ENCODE measurements around the gene KRTAP5-4. TPM values are rescaled to one million over a fixed set of nuclear protein-coding genes. Genes with fewer than 3 reads are reported as not detected.

The KRTAP5-4 gene
- total RNA-seq, 1 donor from 2014 or later: not detected

GRCh38 chr11:1639666-1640065, 17.7 kb upstream of the KRTAP5-4 start:
- Mint-ChIP-seq H3K27ac (ENCODE audit: unreplicated experiment) (no peak overlapping the region), H3K27me3 (ENCODE audit: unreplicated experiment) (no peaks in the 10 kb centered on the region), H3K36me3 (ENCODE audit: unreplicated experiment) (no peaks in the 10 kb centered on the region), H3K4me3 (ENCODE audit: unreplicated experiment) (no peak overlapping the region), H3K4me1 (ENCODE audit: low read depth, unreplicated experiment) (no peaks in the 10 kb centered on the region), H3K9me3 (ENCODE audit: unreplicated experiment) (no peaks in the 10 kb centered on the region)
- TF ChIP-seq CTCF (IDR thresholded peaks at IDR 0.05; ENCODE audit: partially characterized antibody, unreplicated experiment): no peak
- DNase-seq: no peak

- H3K4me1 Mint-ChIP-seq (ENCODE audit: low read depth, unreplicated experiment): no peaks in the 10 kb centered on the region
- H3K27ac Mint-ChIP-seq (ENCODE audit: unreplicated experiment): no peak overlapping the region
- no peak for TF ChIP-seq CTCF (IDR thresholded peaks at IDR 0.05; ENCODE audit: partially characterized antibody, unreplicated experiment)
- H3K27me3 Mint-ChIP-seq (ENCODE audit: unreplicated experiment): no peaks in the 10 kb centered on the region
- H3K9me3 Mint-ChIP-seq (ENCODE audit: unreplicated experiment): no peaks in the 10 kb centered on the region
- no peak overlapping the region for H3K4me3 Mint-ChIP-seq (ENCODE audit: unreplicated experiment)
- no peak for DNase-seq
- H3K36me3 Mint-ChIP-seq (ENCODE audit: unreplicated experiment): no peaks in the 10 kb centered on the region
Measured at GRCh38 chr11:1639102-1639620, 17.2 kb upstream of the KRTAP5-4 start.

- H3K36me3 Mint-ChIP-seq (ENCODE audit: unreplicated experiment): no peaks in the 10 kb centered on the region
- H3K27ac Mint-ChIP-seq (ENCODE audit: unreplicated experiment): no peak overlapping the region
- no peaks in the 10 kb centered on the region for H3K9me3 Mint-ChIP-seq (ENCODE audit: unreplicated experiment)
- H3K4me3 Mint-ChIP-seq (ENCODE audit: unreplicated experiment): no peak overlapping the region
- H3K4me1 Mint-ChIP-seq (ENCODE audit: low read depth, unreplicated experiment): no peaks in the 10 kb centered on the region
- no peak for DNase-seq
- TF ChIP-seq CTCF (IDR thresholded peaks at IDR 0.05; ENCODE audit: partially characterized antibody, unreplicated experiment): no peak
- H3K27me3 Mint-ChIP-seq (ENCODE audit: unreplicated experiment): no peaks in the 10 kb centered on the region
Measured at GRCh38 chr11:1638344-1638743, 16.4 kb upstream of the KRTAP5-4 start.

- no peaks in the 10 kb centered on the region for H3K36me3 Mint-ChIP-seq (ENCODE audit: unreplicated experiment)
- TF ChIP-seq CTCF (IDR thresholded peaks at IDR 0.05; ENCODE audit: partially characterized antibody, unreplicated experiment): no peak
- no peaks in the 10 kb centered on the region for H3K4me1 Mint-ChIP-seq (ENCODE audit: low read depth, unreplicated experiment)
- no peaks in the 10 kb centered on the region for H3K9me3 Mint-ChIP-seq (ENCODE audit: unreplicated experiment)
- no peaks in the 10 kb centered on the region for H3K27me3 Mint-ChIP-seq (ENCODE audit: unreplicated experiment)
- H3K4me3 Mint-ChIP-seq (ENCODE audit: unreplicated experiment): no peak overlapping the region
- DNase-seq: no peak
- no peak overlapping the region for H3K27ac Mint-ChIP-seq (ENCODE audit: unreplicated experiment)
Measured at GRCh38 chr11:1637628-1638027, 15.7 kb upstream of the KRTAP5-4 start.

- no peaks in the 10 kb centered on the region for H3K4me1 Mint-ChIP-seq (ENCODE audit: low read depth, unreplicated experiment)
- H3K27me3 Mint-ChIP-seq (ENCODE audit: unreplicated experiment): no peaks in the 10 kb centered on the region
- H3K27ac Mint-ChIP-seq (ENCODE audit: unreplicated experiment): no peak overlapping the region
- peaks cover 3% of the 10 kb centered on the region for H3K9me3 Mint-ChIP-seq (ENCODE audit: unreplicated experiment)
- H3K4me3 Mint-ChIP-seq (ENCODE audit: unreplicated experiment): no peak overlapping the region
- TF ChIP-seq CTCF (IDR thresholded peaks at IDR 0.05; ENCODE audit: partially characterized antibody, unreplicated experiment): no peak
- no peaks in the 10 kb centered on the region for H3K36me3 Mint-ChIP-seq (ENCODE audit: unreplicated experiment)
- no peak for DNase-seq
Measured at GRCh38 chr11:1636291-1636950, 14.5 kb upstream of the KRTAP5-4 start.

Measured in glutamatergic neuron (in vitro differentiated cells).